MM.1S (cell line): ENCODE measurements around the gene CMIP.

ENCODE experiments used
- DNase-seq: peaks from one replicate; pipeline ENCODE4 v3.0.0-alpha.2; 2015
- H2AFZ ChIP-seq: fragments of 300-600 bp; sonication (generic); 2 replicates; pipeline ENCODE4 v1.6.0; 2016; ENCODE audit warnings: antibody characterized with exemption, low read length
- H3F3A ChIP-seq: fragments of 300-600 bp; sonication (generic); 2 replicates; pipeline ENCODE4 v1.6.1; 2016; ENCODE audit warnings: mild to moderate bottlenecking, antibody characterized with exemption, low read length, moderate library complexity, mixed read lengths; ENCODE audit not compliant: insufficient read depth
- H3K27ac ChIP-seq: fragments of 300-600 bp; sonication (generic); 2 replicates; pipeline ENCODE4 v1.5.1; 2016; ENCODE audit warnings: mild to moderate bottlenecking, low read length
- H3K27me3 ChIP-seq: fragments of 300-600 bp; sonication (generic); replicated peaks from 2 replicates; pipeline ENCODE4 v1.6.0; 2016; ENCODE audit warnings: low read length; ENCODE audit not compliant: insufficient read depth
- H3K36me3 ChIP-seq: fragments of 300-600 bp; sonication (generic); replicated peaks from 2 replicates; pipeline ENCODE4 v1.6.1; 2016; ENCODE audit warnings: mild to moderate bottlenecking, low read length, mixed read lengths; ENCODE audit not compliant: insufficient read depth
- H3K4me1 ChIP-seq: fragments of 300-600 bp; sonication (generic); 2 replicates; pipeline ENCODE4 v1.6.1; 2016; ENCODE audit warnings: low read length, mixed read lengths
- H3K4me2 ChIP-seq: fragments of 300-600 bp; sonication (generic); 2 replicates; pipeline ENCODE4 v1.6.0; 2016; ENCODE audit warnings: low read depth, low read length
- H3K4me3 ChIP-seq: fragments of 300-600 bp; sonication (generic); 2 replicates; pipeline ENCODE4 v1.5.1; 2016; ENCODE audit warnings: low read length, mixed read lengths
- H3K79me2 ChIP-seq: fragments of 300-600 bp; sonication (generic); 2 replicates; pipeline ENCODE4 v1.6.1; 2016; ENCODE audit warnings: mixed run types, low read length, mixed read lengths
- H3K9ac ChIP-seq: fragments of 300-600 bp; sonication (generic); 2 replicates; pipeline ENCODE4 v1.6.1; 2016; ENCODE audit warnings: low read length, mixed read lengths
- H3K9me2 ChIP-seq: fragments of 300-600 bp; sonication (generic); replicated peaks from 2 replicates; pipeline ENCODE4 v1.6.1; 2016; ENCODE audit warnings: mild to moderate bottlenecking, low read length, mixed read lengths; ENCODE audit not compliant: insufficient read depth
- H3K9me3 ChIP-seq: fragments of 300-600 bp; sonication (generic); replicated peaks from 2 replicates; pipeline ENCODE4 v1.6.1; 2016; ENCODE audit warnings: mild to moderate bottlenecking, low read length, mixed read lengths; ENCODE audit not compliant: insufficient read depth
- H4K20me1 ChIP-seq: fragments of 300-600 bp; sonication (generic); 2 replicates; pipeline ENCODE4 v1.6.1; 2016; ENCODE audit warnings: mild to moderate bottlenecking, low read length, moderate library complexity, mixed read lengths; ENCODE audit not compliant: insufficient read depth
- EZH2 ChIP-seq: fragments of 300-600 bp; sonication (generic); optimal IDR thresholded peaks from 2 replicates; pipeline ENCODE3; 2017; ENCODE audit warnings: low read depth, mild to moderate bottlenecking, antibody characterized with exemption, low read length, mixed read lengths
- EZH2phosphoT487 ChIP-seq: fragments of 300-600 bp; sonication (generic); IDR thresholded peaks from 2 replicates; pipeline ENCODE4 v1.6.1; 2018; ENCODE audit warnings: antibody characterized with exemption, low read length
- TF ChIP-seq, protein P1 (sequence below): fragments of 300-600 bp; sonication (generic); IDR thresholded peaks from 2 replicates; pipeline ENCODE4 v1.5.1; 2016; ENCODE audit warnings: antibody characterized with exemption, low read length, mixed read lengths

Gene CMIP

DNA sequence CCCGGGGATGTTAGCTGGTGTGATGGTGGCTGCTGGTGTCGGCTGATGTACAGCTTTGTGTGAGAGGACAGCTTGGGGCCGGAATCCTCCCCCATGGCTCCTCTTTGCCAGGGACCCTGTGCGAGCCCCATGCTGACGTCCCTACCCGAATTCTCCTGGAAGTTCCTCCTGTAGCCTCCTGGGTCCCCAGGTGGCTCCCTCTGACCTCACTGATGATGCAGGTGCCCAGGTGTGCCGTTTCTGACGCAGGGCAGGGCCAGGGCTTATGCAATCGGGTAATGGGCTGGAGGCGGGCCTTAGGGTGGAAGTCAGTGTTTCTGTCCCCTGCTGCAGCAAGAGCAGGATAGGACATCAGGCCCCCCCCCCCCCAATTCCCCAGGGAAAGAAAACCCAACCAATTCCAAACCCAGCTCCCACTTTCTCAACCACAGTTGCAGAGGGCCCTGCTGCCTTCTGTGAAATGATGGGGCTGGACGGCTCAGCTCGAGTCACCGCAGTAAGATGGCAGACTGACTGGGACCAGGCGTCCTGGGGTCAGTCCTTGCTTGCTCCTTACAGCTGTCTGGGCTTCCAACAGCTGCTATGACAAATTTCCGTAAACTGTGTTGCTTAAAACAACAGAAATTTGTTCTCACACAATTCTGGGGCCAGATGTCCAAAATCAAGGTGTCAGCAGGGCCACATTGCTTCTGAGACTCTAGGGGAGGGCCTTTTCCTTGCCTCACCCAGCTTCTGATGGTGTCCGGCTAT, 195.5 kb downstream of the CMIP start:
- H3K9ac ChIP-seq: no peak overlapping the region
- no peaks in the 10 kb centered on the region for H4K20me1 ChIP-seq
- DNase-seq: no peak

DNA sequence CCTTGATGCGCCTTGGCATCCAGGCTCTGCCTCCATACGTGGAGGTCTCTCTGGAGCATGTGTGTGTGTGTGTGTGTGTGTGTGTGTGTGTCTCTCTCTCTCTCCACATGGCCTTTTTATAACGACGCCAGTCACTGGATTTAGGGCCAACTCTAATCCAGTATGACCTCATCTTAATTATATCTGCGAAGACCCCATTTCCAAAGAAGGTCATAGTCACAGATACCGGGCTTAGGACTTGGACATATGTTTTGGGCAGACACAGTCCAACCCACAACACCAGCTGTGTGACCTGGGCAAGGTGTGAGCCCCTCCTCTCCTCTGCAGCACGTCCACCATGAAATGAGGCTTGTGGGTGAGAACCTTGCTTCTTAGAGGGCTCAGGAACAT, 196.1 kb downstream of the CMIP start:
- Histone ChIP-seq H4K20me1 (no peaks in the 10 kb centered on the region), H3K79me2 (no peaks in the 10 kb centered on the region)

More for the DNA sequence above, 195.5 kb downstream of the CMIP start:
- H3K36me3 ChIP-seq: no peaks in the 10 kb centered on the region
- no peaks in the 10 kb centered on the region for H3K79me2 ChIP-seq
- H3K4me2 ChIP-seq: no peak overlapping the region
- no peaks in the 10 kb centered on the region for H3F3A ChIP-seq
- H2AFZ ChIP-seq: no peak overlapping the region
- H3K4me3 ChIP-seq: no peak overlapping the region
- H3K9me3 ChIP-seq: no peaks in the 10 kb centered on the region
- no peaks in the 10 kb centered on the region for H3K9me2 ChIP-seq
- H3K27me3 ChIP-seq: no peaks in the 10 kb centered on the region
- TF ChIP-seq, protein P1, sequence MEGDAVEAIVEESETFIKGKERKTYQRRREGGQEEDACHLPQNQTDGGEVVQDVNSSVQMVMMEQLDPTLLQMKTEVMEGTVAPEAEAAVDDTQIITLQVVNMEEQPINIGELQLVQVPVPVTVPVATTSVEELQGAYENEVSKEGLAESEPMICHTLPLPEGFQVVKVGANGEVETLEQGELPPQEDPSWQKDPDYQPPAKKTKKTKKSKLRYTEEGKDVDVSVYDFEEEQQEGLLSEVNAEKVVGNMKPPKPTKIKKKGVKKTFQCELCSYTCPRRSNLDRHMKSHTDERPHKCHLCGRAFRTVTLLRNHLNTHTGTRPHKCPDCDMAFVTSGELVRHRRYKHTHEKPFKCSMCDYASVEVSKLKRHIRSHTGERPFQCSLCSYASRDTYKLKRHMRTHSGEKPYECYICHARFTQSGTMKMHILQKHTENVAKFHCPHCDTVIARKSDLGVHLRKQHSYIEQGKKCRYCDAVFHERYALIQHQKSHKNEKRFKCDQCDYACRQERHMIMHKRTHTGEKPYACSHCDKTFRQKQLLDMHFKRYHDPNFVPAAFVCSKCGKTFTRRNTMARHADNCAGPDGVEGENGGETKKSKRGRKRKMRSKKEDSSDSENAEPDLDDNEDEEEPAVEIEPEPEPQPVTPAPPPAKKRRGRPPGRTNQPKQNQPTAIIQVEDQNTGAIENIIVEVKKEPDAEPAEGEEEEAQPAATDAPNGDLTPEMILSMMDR: no peak
- TF ChIP-seq EZH2phosphoT487 (no peak), EZH2 (no peak)
- H3K27ac ChIP-seq: no peak overlapping the region
- H3K4me1 ChIP-seq: no peaks in the 10 kb centered on the region

DNA sequence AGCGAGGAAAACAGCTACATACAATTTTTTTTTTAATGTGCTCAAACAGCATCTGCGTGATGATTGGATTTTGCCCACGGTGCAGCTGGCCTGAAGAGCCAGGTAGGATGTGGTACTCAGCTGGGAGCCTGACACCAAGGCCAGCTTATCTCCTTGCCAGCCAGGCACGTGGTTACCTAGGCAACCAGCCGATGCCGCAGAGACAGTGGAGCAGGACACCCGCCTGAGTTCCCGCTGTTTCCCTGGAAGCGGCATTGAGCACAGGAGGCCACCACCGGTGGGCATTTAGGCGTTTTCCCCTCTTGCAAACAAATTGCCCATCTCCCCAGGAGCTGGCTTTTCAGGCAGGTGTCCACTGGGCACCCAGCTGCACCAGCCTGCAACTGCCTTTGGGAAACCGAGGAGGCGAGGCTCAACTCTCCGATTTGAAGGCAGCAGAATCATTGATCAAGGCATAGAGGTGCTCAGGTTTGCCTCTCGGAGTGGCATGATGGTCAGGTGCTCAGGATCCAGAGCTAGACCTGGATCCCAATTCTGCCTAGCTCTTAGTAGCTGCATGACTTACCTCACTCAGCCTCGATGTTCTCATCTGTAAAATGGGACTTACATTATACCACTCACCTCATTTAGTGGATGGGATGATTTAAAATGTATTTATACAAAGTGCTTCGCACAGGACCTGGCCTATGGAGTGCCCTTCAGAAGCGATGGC, 196.9 kb downstream of the CMIP start:
- H3K4me3 ChIP-seq: no peak overlapping the region
- no peak for DNase-seq
- H3K4me2 ChIP-seq: no peak overlapping the region
- H3K9ac ChIP-seq: no peak overlapping the region
- H3K36me3 ChIP-seq: no peaks in the 10 kb centered on the region
- H3F3A ChIP-seq: no peaks in the 10 kb centered on the region
- no peak overlapping the region for H2AFZ ChIP-seq
- H3K9me2 ChIP-seq: no peaks in the 10 kb centered on the region
- no peaks in the 10 kb centered on the region for H3K79me2 ChIP-seq
- H4K20me1 ChIP-seq: no peaks in the 10 kb centered on the region
- no peaks in the 10 kb centered on the region for H3K27me3 ChIP-seq
- H3K27ac ChIP-seq: no peak overlapping the region
- H3K4me1 ChIP-seq: no peaks in the 10 kb centered on the region
- H3K9me3 ChIP-seq: no peaks in the 10 kb centered on the region
- TF ChIP-seq EZH2phosphoT487: no peak
- TF ChIP-seq, protein P1: no peak
- TF ChIP-seq EZH2: no peak

More for the DNA sequence above, 196.1 kb downstream of the CMIP start:
- Histone ChIP-seq H2AFZ (no peak overlapping the region), H3K4me3 (no peak overlapping the region), H3K36me3 (no peaks in the 10 kb centered on the region), H3K9me3 (no peaks in the 10 kb centered on the region), H3K4me1 (no peaks in the 10 kb centered on the region), H3K4me2 (no peak overlapping the region), H3F3A (no peaks in the 10 kb centered on the region), H3K9me2 (no peaks in the 10 kb centered on the region), H3K27ac (no peak overlapping the region), H3K9ac (no peak overlapping the region), H3K27me3 (no peaks in the 10 kb centered on the region)
- TF ChIP-seq, protein P1: no peak
- TF ChIP-seq EZH2phosphoT487: no peak
- no peak for TF ChIP-seq EZH2
- DNase-seq: no peak
